ENCODE data around the gene COA1. TPM values are rescaled to one million over a fixed set of nuclear protein-coding genes. Genes with fewer than 3 reads are reported as not detected.
"Not testable (repeated sequence)": the region's sequence is repeated elsewhere in the genome, so short reads cannot be mapped to it uniquely, and the experiment has no call there.

Gene COA1
- total RNA-seq, 2 experiments from 2014 or later, result 56.0 to 57.3 TPM

DNA sequence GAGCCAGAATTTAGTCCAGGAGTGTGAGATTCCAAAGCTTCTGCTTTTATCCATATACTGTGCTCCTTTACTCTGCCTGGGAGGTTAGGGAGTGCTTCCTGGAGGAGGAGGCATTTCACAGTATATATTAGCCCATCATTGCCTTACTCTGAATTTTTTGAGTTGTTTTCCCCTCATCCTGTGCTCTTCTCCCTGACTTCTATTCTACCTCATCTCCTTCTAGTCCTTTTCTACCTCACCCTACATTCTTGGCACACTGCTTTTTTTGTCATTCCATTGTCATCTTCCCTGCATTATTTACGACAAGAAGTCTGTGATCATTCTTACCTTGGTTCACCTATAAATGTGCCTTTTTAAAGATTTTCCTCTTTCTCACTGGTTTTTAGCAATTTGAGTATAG lies 125.1 kb downstream of the COA1 start:
- Mint-ChIP-seq H3K27ac (no peak overlapping the region), H3K4me1 (peaks cover 28% of the 10 kb centered on the region), H3K36me3 (ENCODE audit: low read depth) (peaks cover 43% of the 10 kb centered on the region), H3K9me3 (no peaks in the 10 kb centered on the region), H3K4me3 (no peak overlapping the region), H3K27me3 (no peaks in the 10 kb centered on the region)
- DNase-seq, result no peak
- ChIA-PET POLR2A (interaction anchor here (0.9 to 1.8 kb wide), 3 partner anchors 8 to 97 kb away, joined by 3 to 4 read pairs (median 4); partner anchors contain the start of gene STK17A), CTCF (interaction anchor here (1.2 kb wide), 1 partner anchor 21 kb away, joined by 4 read pairs; the partner anchor contains the start of gene STK17A)

DNA sequence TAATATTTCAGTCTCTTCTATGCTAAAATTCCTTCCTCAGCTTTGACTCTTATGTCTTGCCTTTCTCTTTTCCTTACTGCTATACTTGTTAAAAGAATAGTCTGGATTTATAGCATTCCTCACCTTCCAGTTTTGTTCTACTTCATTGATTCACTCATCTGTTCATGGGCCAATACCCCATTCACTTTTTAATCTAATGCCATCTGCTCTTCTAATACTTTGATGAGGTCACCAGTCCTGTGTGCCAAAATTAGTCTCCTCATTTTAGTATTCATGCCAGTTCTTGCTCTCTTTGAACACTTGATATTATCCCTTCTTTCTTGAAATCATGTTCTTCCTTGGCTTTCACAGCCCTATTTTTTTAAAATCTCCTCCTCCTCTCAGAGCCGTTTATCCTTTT lies 127.1 kb downstream of the COA1 start:
- Mint-ChIP-seq H3K27ac (no peak overlapping the region), H3K9me3 (no peaks in the 10 kb centered on the region), H3K4me3 (no peak overlapping the region), H3K4me1 (peaks cover 28% of the 10 kb centered on the region), H3K27me3 (no peaks in the 10 kb centered on the region), H3K36me3 (ENCODE audit: low read depth) (peaks cover 45% of the 10 kb centered on the region)
- CTCF ChIA-PET, result interaction anchor here (1.7 to 2.3 kb wide), 2 partner anchors 20 to 236 kb away, joined by 3 to 12 read pairs; partner anchors contain the start of gene STK17A
- no peak for DNase-seq
- POLR2A ChIA-PET, result interaction anchor here (0.7 to 1.7 kb wide), 2 partner anchors 19 to 98 kb away, joined by 3 to 4 read pairs; partner anchors contain the start of gene STK17A

DNA sequence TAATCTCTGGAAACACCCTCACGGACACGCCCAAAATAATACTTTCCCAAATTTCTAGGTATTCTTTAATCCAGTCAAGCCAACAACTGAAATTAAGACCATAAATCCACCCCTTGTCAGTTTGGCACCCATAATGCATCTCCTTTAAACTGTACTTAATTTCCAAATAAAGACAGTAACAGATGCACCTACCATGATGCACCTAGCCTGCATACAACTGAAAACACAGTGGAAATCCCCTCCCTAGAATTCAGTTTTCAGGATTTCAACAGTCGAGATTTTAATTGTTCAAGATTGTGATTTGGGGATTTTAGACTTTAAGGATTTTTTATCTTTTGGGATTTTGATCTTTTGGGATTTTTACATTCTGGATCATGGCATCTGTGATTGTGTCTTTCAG lies 129.3 kb downstream of the COA1 start:
- POLR2A ChIA-PET, result no interaction called here
- H3K4me1 Mint-ChIP-seq, result peaks cover 27% of the 10 kb centered on the region
- H3K27ac Mint-ChIP-seq, result no peak overlapping the region
- H3K27me3 Mint-ChIP-seq, result no peaks in the 10 kb centered on the region
- no peak overlapping the region for H3K4me3 Mint-ChIP-seq
- DNase-seq, result no peak
- CTCF ChIA-PET, result no interaction called here
- H3K36me3 Mint-ChIP-seq (ENCODE audit: low read depth), result peaks cover 49% of the 10 kb centered on the region
- H3K9me3 Mint-ChIP-seq, result no peaks in the 10 kb centered on the region

DNA sequence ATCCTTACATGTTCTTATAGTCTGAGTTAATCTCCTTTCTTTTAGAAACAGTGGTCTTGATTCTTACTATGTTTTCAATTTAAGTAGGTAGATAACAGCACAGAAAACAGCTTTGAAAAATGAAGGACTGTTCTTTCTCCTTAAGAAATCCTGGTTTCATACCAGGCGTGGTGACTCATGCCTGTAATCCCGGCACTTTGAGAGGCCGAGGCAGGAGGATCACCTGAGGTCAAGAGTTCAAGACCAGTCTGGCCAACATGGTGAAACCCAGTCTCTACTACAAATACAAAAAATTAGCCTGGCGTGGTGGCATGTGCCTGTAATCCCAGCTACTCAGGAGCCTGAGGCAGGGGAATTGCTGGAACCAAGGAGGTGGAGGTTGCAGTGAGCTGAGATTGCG lies 132.9 kb downstream of the COA1 start:
- H3K9me3 Mint-ChIP-seq, H3K27me3 Mint-ChIP-seq, DNase-seq, H3K27ac Mint-ChIP-seq, H3K4me3 Mint-ChIP-seq, POLR2A ChIA-PET: not testable (repeated sequence)
- CTCF ChIA-PET, result interaction anchor here (1.3 kb wide), 1 partner anchor 14 kb away, joined by 6 read pairs; the partner anchor contains the start of gene STK17A
- Mint-ChIP-seq H3K36me3 (ENCODE audit: low read depth) (peaks cover 50% of the 10 kb centered on the region), H3K4me1 (peaks cover 53% of the 10 kb centered on the region)

DNA sequence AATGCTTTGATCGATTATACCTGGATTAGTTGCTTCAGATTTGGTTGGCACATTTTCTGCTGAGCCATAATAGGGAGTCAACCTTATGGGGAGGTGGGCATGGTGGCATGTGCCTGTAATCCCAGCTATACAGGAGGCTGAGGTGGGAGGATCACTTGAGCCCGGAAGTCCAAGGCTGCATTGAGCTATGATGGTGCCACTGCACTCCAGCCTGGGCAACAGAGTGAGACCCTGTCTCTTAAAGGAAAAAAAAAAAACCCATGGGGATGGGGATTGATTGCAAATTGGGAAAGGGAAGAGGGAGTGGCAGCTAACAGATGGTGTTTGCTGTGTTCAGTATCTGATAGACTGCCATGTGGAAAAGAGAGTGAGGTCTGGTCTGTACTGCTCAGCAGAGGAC lies 135.3 kb downstream of the COA1 start:
- H3K4me1 Mint-ChIP-seq, result peaks cover 63% of the 10 kb centered on the region
- CTCF ChIA-PET, result interaction anchor here (0.7 to 2.0 kb wide), 4 partner anchors 12 to 245 kb away, joined by 3 to 16 read pairs (median 6); partner anchors contain the start of gene STK17A
- POLR2A ChIA-PET, result interaction anchor here (1.3 to 1.5 kb wide), 2 partner anchors 19 to 54 kb away, joined by 3 read pairs; no protein-coding TSS in a partner anchor
- DNase-seq, result no peak
- H3K27me3 Mint-ChIP-seq, result no peaks in the 10 kb centered on the region
- no peak overlapping the region for H3K4me3 Mint-ChIP-seq
- peaks cover 50% of the 10 kb centered on the region for H3K36me3 Mint-ChIP-seq (ENCODE audit: low read depth)
- H3K9me3 Mint-ChIP-seq, result no peaks in the 10 kb centered on the region
- H3K27ac Mint-ChIP-seq, result no peak overlapping the region

DNA sequence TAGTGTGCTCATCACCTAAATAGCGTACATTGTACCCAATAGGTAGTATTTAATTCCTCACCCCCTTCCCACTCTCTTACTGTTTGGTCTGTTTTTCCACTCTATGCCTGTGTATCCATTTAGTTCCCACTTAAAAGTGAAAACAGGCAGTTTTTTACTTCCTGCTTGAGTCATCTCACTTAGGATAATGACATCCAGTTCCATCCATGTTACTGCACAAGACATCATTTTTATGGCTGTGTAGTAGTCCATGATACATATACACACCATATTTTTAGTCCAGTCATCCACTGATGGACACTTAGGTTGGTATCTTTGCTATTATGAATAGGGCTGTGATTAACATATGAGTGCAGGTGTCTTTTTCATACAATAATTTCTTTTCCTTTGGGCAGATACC lies 136.3 kb downstream of the COA1 start:
- CTCF ChIA-PET, result interaction anchor here (0.8 kb wide), 1 partner anchor 107 kb away, joined by 3 read pairs; no protein-coding TSS in a partner anchor
- H3K4me3 Mint-ChIP-seq, result no peak overlapping the region
- no peak overlapping the region for H3K27ac Mint-ChIP-seq
- H3K9me3 Mint-ChIP-seq, result no peaks in the 10 kb centered on the region
- no peak for DNase-seq
- POLR2A ChIA-PET, result interaction anchor here (1.7 to 11.0 kb wide), 3 partner anchors 10 to 55 kb away, joined by 4 to 304 read pairs (median 15); partner anchors contain the start of gene STK17A
- H3K36me3 Mint-ChIP-seq (ENCODE audit: low read depth), result peaks cover 51% of the 10 kb centered on the region
- no peaks in the 10 kb centered on the region for H3K27me3 Mint-ChIP-seq
- peaks cover 71% of the 10 kb centered on the region for H3K4me1 Mint-ChIP-seq

DNA sequence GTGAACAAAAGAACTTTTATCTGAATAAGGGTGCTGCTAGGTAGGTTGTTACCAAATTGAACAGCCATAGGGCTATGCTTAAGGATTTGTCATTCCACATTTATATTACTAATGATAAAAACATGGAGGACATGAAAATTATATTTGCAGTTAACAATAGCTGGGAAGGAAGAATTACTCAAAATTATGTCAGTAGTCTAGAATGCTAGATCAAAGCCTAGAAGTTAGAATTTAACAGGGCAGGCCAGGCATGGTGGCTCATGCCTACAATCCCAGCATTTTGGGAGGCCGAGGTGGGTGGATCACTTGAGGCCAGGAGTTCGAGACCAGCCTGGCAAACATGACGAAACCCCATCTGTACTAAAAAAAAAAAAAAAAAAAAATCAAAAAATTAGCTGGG lies 137.0 kb downstream of the COA1 start:
- Mint-ChIP-seq H3K9me3 (no peaks in the 10 kb centered on the region), H3K36me3 (ENCODE audit: low read depth) (peaks cover 49% of the 10 kb centered on the region), H3K4me3 (no peak overlapping the region), H3K27ac (no peak overlapping the region), H3K27me3 (no peaks in the 10 kb centered on the region), H3K4me1 (peaks cover 74% of the 10 kb centered on the region)
- CTCF ChIA-PET, result interaction anchor here (0.8 to 2.1 kb wide), 2 partner anchors 10 to 108 kb away, joined by 3 to 16 read pairs; partner anchors contain the start of gene STK17A
- POLR2A ChIA-PET, result interaction anchor here (0.6 to 11.0 kb wide), 6 partner anchors 10 to 56 kb away, joined by 3 to 304 read pairs (median 9); partner anchors contain the start of gene STK17A
- no peak for DNase-seq

DNA sequence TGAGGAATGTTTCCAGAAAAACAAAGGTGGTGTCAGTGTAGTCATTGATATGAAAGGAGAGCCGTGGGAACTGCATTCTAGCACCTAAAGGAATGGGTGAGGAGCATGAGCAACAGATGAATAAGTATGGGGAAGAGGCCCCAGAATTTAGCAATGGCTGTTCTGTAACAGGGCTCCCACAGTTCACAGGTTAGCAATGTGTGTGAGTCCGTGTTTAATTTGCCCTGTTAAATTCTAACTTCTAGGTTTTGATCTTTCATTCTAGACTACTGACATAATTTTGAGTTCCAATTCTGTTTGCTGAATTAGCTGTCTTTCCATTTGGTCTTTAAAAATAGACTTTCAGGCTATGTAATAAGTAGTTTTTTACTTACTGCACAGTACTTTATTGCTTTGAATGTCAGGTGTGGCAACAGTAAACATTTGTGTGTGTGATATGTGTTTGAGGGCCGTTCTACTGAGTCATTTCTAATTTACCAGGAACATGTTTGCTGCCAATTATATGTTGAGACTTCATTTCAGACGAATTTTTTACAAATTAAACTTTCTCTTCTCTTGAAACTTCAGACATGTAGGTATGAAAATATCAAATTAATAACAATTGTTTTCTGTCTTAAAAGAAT lies 137.7 kb downstream of the COA1 start:
- ChIA-PET CTCF (interaction anchor here (1.5 to 2.1 kb wide), 2 partner anchors 9 to 108 kb away, joined by 9 to 16 read pairs; partner anchors contain the start of gene STK17A), POLR2A (interaction anchor here (1.2 to 11.0 kb wide), 6 partner anchors 9 to 138 kb away, joined by 3 to 304 read pairs (median 14); partner anchors contain the start of genes COA1 and STK17A)
- H3K27ac Mint-ChIP-seq, result no peak overlapping the region
- H3K27me3 Mint-ChIP-seq, result no peaks in the 10 kb centered on the region
- DNase-seq, result no peak
- peaks cover 76% of the 10 kb centered on the region for H3K4me1 Mint-ChIP-seq
- no peaks in the 10 kb centered on the region for H3K9me3 Mint-ChIP-seq
- H3K36me3 Mint-ChIP-seq (ENCODE audit: low read depth), result peaks cover 46% of the 10 kb centered on the region
- H3K4me3 Mint-ChIP-seq, result no peak overlapping the region

DNA sequence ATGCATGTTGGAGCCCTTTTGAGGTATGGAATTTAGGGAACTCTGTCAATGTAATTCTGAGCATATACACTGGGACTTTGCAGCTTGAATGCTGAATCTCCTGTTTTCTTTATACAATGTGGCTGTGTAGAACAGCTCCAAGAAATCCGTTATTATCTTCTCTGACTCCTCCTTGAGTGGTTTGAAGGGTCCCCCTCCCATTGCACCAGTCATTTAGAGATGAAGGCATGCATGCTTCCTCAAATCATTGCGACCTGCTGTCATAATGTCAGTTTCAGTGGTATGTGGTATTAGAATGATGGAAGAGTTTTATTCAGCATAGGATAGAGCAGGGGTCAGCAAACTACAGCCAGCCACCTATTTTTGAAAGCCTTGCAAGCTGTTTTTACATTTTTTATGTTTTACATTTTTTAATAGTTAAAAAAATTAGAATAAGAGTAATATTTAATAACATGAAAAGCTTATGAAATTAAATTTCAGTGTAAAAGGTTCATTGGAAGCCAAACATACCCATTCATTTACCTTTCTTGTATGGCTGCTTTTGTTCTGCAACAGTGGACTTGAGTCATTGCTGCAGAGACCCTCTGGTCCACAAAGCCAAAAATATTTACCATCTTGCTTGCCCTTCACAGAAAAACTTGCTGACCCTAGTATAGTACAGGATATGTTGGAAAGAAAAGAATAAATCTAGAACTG lies 138.3 kb downstream of the COA1 start:
- no peaks in the 10 kb centered on the region for H3K9me3 Mint-ChIP-seq
- H3K4me3 Mint-ChIP-seq, result peak overlapping the region; percentile 5
- POLR2A ChIA-PET, result interaction anchor here (1.2 to 11.0 kb wide), 6 partner anchors 8 to 168 kb away, joined by 3 to 304 read pairs (median 14); partner anchors contain the start of genes BLVRA, COA1 and STK17A
- DNase-seq, result peak; percentile 46
- H3K4me1 Mint-ChIP-seq, result peaks cover 79% of the 10 kb centered on the region
- H3K36me3 Mint-ChIP-seq (ENCODE audit: low read depth), result peaks cover 44% of the 10 kb centered on the region
- CTCF ChIA-PET, result interaction anchor here (1.2 to 2.1 kb wide), 3 partner anchors 9 to 109 kb away, joined by 3 to 16 read pairs (median 9); partner anchors contain the start of gene STK17A
- no peak overlapping the region for H3K27ac Mint-ChIP-seq
- no peaks in the 10 kb centered on the region for H3K27me3 Mint-ChIP-seq

DNA sequence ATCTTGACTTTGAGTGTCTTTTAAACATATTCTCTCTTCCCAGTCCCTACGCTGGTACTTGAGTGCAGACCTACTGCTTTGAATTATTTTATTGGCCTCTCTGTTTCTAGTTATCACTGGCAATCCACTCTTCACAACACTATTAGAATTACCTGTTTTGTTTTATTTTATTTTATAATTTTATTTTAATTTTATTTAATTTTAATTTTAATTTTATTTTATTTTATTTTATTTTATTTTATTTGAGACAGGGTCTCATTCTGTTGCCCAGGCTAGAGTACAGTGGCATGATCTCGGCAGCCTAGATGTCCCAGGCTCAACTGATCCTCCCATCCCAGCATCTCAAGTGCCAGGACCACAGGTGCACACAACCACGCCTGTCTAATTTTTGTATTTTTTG lies 139.6 kb downstream of the COA1 start:
- CTCF ChIA-PET, result no interaction called here
- no peak overlapping the region for H3K4me3 Mint-ChIP-seq

More for the DNA sequence above, 139.6 kb downstream of the COA1 start:
- H3K36me3 Mint-ChIP-seq (ENCODE audit: low read depth), result peaks cover 50% of the 10 kb centered on the region
- H3K9me3 Mint-ChIP-seq, result no peaks in the 10 kb centered on the region
- POLR2A ChIA-PET, result interaction anchor here (10.4 to 11.0 kb wide), 2 partner anchors 58 to 110 kb away, joined by 166 to 304 read pairs; no protein-coding TSS in a partner anchor
- DNase-seq, result no peak
- no peaks in the 10 kb centered on the region for H3K27me3 Mint-ChIP-seq
- H3K4me1 Mint-ChIP-seq, result peaks cover 77% of the 10 kb centered on the region
- H3K27ac Mint-ChIP-seq, result no peak overlapping the region

Data from activated CD4-positive, alpha-beta memory T cell treated with anti-CD3 and anti-CD28 coated beads, Interleukin-2, amount 10 ng/mL, durations not matched to agents 7 days and 5 days (primary cell).